Subcutaneous preadipocyte (primary cell): ENCODE measurements around the gene B3GNT3. TPM values are rescaled to one million over a fixed set of nuclear protein-coding genes. Genes with fewer than 3 reads are reported as not detected.

Source experiments
- small RNA-seq: library from RNA; depleted of rRNA; stranded (forward); fragments of <200 nt; gene quantifications from one replicate; pipeline ENCODE3, GENCODE V24; 2012
- total RNA-seq: library from RNA; depleted of rRNA; stranded (reverse); fragments of >200 nt; gene quantifications from 2 replicates; pipeline ENCODE4 v1.2.3, GENCODE V29; 2012

B3GNT3 gene, protein sequence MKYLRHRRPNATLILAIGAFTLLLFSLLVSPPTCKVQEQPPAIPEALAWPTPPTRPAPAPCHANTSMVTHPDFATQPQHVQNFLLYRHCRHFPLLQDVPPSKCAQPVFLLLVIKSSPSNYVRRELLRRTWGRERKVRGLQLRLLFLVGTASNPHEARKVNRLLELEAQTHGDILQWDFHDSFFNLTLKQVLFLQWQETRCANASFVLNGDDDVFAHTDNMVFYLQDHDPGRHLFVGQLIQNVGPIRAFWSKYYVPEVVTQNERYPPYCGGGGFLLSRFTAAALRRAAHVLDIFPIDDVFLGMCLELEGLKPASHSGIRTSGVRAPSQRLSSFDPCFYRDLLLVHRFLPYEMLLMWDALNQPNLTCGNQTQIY
- total RNA-seq, result not detected in 2 replicates

DNA sequence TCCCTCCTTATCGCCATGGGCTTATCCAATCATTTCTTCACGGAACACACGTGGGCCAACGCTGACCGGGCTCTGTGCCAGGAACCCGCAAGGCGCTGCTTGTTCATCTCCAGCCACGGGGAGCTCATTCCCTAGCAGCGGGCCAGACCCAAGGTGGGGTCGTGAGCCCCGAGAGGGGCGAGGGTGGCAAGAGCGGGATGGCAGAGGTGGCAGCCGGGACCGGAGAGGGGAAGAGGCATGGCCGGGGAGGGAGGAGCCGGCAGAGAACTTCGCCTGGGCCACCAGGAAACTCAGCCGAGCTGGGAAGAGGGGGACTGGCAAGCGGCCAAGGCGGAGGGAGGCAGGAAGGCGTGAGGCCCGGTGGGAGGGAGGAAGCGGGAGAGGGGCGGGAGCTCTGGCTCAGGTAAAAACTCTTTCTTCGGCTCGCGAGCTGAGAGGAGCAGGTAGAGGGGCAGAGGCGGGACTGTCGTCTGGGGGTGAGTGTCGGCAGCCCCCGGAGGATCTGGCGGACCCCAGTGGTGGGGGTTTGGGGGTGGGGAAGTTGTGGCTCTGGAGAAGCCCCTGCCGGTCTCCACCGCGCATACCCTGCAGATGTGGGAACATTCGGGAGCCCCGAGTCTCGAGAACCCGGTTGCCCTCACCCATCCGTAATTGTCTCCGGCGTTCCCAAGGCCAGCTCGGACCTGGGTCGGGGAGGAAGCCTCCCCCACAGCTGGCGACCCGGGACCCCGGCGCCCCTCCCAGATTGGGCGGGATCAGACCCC, at the start of gene B3GNT3:
B3GNT3 (plus strand) TSS at position 408 of the 764 bp plus-strand sequence. CDS start 12,670 bp downstream, outside the sequence.

DNA sequence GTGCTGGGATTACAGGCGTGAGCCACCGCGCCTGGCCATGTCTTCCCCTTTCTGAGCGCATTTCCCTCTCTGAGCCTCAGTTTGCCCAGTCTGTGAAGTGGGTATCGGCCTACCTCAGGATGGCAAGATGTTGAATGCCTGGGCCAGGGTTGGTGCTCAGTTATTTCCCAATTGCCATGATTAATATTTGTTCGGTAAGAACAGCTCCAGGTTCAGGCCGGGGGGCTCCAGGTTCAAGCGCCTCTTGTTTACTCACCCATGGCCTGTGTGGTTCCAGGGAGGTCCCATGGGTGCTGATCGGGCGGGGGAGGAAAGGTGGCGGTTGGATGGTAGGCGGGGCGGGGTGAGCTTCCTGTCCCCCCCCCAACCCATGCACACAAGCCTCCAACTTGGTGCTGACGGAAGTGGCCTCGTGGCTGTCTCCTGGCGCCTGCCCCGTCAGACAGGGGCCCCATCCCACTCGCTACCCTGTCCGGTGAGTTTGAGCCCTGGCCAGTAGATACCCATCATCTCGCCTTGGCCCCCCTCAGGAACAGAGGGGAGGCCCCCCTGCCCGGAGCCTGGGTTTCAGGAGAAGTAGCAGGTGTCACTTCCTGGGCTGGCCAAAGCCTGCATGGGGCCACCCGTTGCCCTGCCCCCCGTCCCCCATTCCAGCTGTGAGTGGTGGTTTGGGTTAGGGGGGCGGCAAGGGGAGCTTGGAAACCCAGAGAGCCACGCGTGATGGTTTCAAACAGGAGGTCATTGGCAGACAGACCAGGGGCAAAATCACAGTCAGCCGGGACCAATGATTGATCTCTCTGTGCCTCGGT, 43.6 kb upstream of the B3GNT3 start, which contains the start of gene FCHO1:
FCHO1 (plus strand) TSS at position 375 of the 809 bp plus-strand sequence. CDS start 3,688 bp downstream, outside the sequence.

DNA sequence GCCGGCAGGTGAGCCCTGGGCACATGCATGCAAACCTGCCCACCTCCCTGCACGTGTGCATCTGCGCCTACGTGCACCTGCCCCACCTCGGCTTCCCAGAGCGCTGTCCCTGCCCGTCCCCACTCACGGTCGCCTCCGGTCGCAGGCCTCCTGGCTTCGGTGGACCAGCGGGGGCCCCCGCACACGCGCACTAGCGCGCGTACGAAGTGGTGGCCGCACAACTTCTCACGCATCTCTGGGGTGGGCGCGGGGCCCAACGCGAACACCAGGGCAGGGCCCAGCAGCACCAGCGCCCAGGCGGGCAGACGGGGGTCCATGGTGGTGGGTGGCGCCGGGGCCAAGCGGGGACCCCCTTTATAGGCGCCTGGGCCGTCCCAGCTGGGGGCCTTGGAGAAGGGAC, 26.3 kb downstream of the B3GNT3 start, which contains the start of gene INSL3:
INSL3 (minus strand) TSS at position 330 of the 400 bp plus-strand sequence; CDS start at position 317, 13 bp downstream.

DNA sequence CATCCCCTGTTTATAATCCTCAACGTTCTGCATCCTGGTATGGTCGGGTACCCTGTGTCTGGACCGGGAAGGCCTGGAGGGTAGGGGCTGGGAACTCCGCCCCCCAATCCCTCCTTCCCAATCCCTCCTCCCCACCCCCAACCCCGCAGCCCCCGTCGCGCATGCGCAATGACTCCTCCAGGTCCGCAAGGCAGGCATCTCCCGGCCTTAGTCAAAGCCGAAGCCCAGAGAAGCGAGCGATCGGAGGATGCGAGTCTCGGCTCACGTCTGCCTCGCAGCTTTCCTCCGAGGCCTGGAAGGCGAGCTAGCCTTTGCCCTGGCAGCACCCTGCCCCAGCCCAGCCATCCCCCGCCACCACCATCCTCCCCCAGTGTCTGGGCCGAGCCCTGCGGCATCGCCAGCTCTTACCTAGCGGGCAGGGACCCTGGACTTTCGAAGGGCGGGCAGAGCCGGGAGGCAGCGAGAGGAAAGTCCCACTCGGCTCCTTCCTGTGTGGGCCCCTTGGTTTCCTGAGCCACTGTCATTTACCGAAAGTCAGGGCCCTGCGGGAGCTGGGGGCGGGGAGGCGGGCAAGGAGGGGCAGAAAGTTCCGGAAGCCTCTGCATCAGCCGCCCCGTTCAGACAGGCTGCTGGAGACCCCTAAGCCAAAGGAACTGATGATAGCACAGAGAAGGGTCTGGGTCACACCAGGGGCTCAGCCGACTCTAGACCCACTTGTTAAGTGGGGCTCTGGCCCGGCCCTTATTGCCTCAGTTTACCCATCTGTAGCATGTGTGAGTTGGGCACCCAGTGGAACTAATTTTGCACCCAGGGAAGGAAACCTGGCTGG, 52.8 kb downstream of the B3GNT3 start, which contains the start of gene JAK3:
JAK3 (minus strand) TSS at position 445 of the 829 bp plus-strand sequence. CDS start 3,565 bp downstream, outside the sequence.

DNA sequence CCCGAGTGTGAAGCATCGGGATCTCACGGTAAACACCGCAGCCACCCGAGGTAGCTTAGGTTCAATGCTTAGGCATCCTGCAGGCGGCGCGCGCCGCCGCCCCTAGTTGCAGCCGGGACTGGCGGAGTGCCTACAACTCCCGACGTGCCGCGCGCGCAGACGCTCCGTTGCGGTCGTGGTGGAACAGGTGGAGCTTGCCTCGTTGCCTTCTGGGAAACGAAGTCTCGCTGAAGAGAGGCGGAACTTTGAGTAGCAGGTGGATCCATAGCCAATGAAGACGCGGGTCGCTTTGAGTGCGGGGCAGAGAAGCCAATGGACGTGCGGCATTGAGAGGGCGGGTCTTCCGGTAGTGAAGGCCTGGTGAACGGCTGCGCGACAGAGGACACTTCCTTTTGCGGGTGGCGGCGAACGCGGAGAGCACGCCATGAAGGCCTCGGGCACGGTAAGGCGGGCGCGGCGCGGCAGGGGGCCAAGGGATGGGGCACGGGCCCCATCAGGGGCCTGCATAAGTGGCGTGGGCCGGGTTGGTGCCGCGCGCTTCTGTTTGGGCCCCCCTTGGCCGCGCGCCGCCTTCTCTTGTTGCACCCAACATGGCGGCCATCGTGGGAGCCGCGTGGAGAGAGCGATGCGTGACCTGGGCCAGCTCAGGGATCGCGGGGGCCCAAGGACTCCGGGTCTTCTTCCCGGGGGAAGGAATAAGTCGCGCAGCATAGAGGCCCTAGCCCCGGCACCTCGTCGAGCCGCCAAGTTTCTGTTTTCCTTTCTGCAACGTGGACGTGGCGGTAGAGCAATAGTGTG, 64.8 kb downstream of the B3GNT3 start, which contains the start of gene RPL18A:
RPL18A (plus strand) TSS at position 378 of the 798 bp plus-strand sequence; CDS start at position 425, 47 bp downstream.

Small RNA genes within 50 kb of the gene (small RNA-seq; reads per million reads assigned to genes)
- gene SNORA68, result not detected

Other genes starting within 250 kb of the B3GNT3 start
- gene COLGALT1, start 239.5 kb upstream of the B3GNT3 start, total RNA-seq, result 104 and 126 TPM in 2 replicates
- under 0.01 and 0.39 TPM in 2 replicates for gene UNC13A, start 106.8 kb upstream of the B3GNT3 start, total RNA-seq
- 25.4 and 29.7 TPM in 2 replicates for gene MAP1S, start 75.7 kb upstream of the B3GNT3 start, total RNA-seq
- gene FCHO1, start 43.7 kb upstream of the B3GNT3 start, total RNA-seq, result 0.73 and 1.2 TPM in 2 replicates
- gene INSL3, start 26.4 kb downstream of the B3GNT3 start, total RNA-seq, result not detected in 2 replicates
- 0.78 and 2.2 TPM in 2 replicates for gene JAK3, start 52.8 kb downstream of the B3GNT3 start, total RNA-seq
- gene RPL18A, start 64.8 kb downstream of the B3GNT3 start, total RNA-seq, result 931 and 1,160 TPM in 2 replicates
- not detected in 2 replicates for gene SLC5A5, start 76.8 kb downstream of the B3GNT3 start, total RNA-seq
- 28.7 and 30.5 TPM in 2 replicates for gene CCDC124, start 137.9 kb downstream of the B3GNT3 start, total RNA-seq
- not detected in 2 replicates for gene KCNN1, start 172.0 kb downstream of the B3GNT3 start, total RNA-seq
- gene ARRDC2, start 213.0 kb downstream of the B3GNT3 start, total RNA-seq, result 7.3 and 13.1 TPM in 2 replicates